ENCODE data around the gene FAM136A.
"Not testable (repeated sequence)": the region's sequence is repeated elsewhere in the genome, so short reads cannot be mapped to it uniquely, and the experiment has no call there.

The FAM136A gene

DNA sequence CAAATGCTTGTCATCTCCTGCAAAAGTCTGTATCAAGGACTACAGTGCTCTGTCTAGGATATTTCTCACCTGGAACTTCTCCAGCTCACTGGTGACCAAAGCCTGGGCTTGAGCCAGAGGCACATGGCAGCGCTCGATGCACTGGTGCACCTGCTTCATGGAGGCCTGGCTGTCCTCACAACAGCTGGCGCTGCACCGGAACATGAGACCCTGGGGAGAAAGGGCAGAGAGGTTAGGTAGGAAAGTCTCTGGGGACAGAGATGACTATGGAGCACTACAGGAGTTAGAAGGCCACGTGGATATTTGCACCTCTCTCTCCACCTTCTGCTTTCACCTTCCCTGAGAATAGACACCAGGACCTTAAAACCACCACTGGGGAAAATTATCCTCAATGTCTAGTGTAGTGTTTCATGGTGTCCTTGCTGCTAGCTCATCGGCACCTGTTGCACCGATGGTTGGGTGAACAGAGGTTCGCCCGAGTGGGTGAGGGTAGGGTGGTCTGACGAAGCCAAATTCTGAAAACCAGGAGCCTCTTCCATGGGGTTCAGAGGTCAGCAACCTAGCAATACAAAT lies 1.0 kb downstream of the FAM136A start:
- in situ Hi-C loops (cut with MboI; ENCODE audit: low sequenced_read_pairs), result no loop called here

DNA sequence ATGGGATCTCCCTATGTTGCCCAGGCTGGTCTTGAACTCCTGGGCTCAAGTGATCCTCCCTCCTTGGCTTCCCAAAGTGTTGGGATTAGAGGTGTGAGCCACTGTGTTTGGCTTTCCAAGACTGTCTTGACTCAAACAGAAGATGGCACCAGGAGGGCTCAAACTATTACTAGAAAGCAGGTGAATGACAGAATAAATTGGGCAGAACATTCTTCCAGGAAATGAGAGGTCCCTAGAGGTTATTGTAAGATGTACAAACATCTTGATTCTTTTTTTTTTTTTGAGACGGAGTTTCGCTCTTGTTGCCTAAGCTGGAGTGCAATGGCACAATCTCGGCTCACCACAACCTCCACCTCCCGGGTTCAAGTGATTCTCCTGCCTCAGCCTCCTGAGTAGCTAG lies 4.0 kb downstream of the FAM136A start:
- in situ Hi-C loops (cut with MboI; ENCODE audit: low sequenced_read_pairs), result loop anchor here (25.0 kb wide), 1 partner anchor 386 kb away; the partner anchor contains the start of gene MXD1

DNA sequence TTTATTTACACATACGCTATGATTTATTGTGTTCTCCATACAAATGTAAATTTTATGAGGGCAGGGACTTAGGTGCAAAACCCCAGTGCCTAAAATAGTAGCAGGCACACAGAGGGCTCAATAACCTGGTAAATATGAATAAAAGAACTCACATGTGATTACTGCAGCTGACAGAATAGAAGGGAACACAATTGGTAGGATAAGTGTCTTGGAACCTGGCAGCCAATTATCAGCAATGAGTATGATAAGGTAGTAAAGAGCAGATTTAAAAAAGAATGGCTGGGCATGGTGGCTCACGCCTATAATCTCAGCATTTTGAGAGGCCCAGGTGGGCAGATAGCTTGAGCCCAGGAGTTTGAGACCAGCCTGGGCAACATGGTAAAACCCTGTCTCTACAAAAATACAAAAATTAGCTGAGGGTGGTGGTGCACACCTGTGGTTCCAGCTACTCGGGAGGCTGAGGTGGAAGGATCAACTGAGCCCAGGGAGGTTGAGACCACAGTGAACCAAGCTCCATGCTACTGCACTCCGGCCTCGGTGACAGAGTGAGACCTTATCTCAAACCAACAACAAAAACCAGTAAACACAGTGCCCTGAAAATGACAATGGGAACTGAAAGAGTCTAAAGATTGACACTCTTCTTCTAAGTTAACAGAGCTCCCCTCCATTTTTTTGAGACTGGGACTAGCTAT lies 18.2 kb downstream of the FAM136A start:
- in situ Hi-C loops (cut with MboI; ENCODE audit: low sequenced_read_pairs), result loop anchor here (25.0 kb wide), 1 partner anchor 371 kb away; the partner anchor contains the start of gene MXD1

DNA sequence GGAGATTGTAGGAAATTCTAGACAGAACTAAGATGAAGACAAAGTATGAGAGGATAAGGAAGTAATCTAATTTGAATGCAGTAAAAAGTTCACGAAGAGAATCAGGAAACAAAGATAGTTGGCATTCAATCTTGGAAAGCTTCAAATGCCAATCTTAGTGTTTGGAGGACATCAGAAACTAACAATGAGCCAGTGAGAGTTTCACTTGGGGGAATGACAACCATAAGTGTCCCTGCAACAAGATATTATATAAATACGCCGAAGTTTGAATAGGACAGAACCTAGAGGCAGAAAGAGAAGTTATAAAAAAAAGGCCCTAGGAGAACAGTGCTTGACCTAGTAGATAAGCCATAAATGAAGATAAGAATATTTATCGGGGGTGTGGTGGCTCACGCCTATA lies 19.4 kb downstream of the FAM136A start:
- in situ Hi-C loops (cut with MboI; ENCODE audit: low sequenced_read_pairs), result loop anchor here (25.0 kb wide), 1 partner anchor 370 kb away; the partner anchor contains the start of gene MXD1

DNA sequence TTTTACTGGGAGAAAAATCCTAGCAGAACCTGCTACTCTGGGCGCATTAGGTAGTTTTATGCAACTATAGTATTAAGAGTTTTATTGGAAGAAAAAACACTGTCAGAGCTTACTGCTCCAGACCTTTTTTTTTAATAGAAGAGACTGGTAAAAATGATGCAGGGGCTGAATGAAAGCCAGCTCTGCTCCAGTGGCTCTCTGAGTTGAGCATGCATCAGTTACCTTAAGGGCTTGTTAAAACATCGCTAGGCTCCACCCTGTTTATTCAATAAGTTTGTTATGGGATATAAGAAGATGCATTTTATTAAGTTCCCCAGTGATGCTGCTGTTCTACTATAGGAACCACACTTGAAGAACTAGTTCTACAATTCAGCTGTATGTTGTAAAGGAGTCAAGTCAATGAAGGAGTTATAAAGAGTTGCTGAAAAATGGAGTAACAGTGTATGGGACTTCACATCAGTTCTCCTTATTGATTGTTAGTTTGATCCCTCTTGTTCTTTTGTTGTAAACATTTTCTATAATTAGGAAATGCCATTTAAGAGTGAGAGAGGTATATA lies 21.5 kb downstream of the FAM136A start:
- in situ Hi-C loops (cut with MboI; ENCODE audit: low sequenced_read_pairs), result loop anchor here (25.0 kb wide), 1 partner anchor 368 kb away; the partner anchor contains the start of gene MXD1

DNA sequence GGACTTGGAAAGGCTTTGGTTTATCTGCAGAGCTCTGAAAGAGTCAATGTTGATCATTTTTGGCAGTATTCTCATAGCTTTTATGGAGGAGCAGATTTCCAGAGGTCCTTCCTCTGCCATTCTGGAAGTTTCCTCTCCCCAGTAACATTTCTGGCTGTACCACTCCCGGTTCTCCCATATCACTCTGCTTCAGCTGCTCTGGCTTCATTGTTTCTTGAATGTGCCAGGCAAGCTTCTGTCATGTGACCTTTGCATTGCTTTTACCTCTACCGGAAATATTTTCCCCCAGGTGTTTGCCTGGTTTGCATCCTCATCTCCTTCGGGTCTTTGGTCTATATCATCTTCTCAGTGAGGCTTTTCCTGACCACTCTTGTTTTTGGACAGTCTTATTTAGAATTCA lies 31.5 kb downstream of the FAM136A start:
- in situ Hi-C loops (cut with MboI; ENCODE audit: low sequenced_read_pairs), result no loop called here

DNA sequence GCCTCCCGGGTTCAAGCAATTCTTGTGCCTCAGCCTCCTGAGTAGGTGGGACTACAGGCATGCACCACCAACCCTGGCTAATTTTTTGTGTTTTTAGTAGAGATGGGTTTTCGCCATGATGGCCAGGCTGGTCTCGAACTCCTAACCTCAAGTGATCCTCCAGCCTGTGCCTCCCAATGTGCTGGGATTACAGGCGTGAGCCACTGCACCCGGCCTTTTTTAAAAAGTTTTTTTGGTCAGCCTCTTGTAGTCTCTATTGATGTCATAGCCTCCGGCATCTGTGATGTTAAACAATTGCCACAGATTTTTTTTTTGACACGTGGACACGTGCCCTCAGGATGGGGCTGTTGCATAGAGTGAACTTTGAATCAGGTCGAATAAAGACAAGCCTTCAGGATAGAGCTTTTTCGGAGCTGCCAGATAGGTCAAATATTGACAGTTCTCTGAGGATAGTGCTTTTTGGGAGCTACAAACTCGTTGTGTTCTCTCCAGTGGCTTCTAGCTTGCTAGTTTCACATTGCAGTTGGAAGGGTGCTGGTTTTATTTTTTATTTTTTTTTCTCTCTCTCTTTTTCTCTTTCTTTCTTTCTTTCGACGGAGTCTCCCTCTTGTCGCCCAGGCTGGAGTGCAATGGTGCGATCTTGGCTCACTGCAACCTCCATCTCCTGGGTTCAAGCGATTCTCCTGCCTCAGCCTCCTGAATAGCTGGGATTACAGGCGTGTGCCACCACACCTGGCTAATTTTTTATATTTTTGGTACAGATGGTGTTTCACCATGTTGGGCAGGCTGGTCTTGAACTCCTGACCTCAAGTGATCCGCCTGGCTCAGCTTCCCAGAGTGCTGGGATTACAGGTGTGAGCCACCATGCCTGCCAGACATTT lies 32.2 kb downstream of the FAM136A start:
- in situ Hi-C loops (cut with MboI; ENCODE audit: low sequenced_read_pairs), result not testable (repeated sequence)

DNA sequence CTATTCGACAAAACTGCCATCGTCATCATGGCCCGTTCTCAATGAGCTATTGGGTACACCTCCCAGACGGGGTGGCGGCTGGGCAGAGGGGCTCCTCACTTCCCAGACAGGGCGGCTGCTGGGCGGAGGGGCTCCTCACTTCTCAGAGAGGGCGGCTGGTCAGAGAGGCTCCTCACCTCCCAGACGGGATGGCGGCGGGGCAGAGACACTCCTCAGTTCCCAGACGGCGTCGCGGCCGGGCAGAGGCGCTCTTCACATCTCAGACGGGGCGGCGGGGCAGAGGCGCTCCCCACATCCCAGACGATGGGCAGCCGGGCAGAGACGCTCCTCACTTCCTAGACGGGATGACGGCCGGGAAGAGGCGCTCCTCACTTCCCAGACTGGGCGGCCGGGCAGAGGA lies 34.9 kb downstream of the FAM136A start:
- in situ Hi-C loops (cut with MboI; ENCODE audit: low sequenced_read_pairs), result not testable (repeated sequence)

DNA sequence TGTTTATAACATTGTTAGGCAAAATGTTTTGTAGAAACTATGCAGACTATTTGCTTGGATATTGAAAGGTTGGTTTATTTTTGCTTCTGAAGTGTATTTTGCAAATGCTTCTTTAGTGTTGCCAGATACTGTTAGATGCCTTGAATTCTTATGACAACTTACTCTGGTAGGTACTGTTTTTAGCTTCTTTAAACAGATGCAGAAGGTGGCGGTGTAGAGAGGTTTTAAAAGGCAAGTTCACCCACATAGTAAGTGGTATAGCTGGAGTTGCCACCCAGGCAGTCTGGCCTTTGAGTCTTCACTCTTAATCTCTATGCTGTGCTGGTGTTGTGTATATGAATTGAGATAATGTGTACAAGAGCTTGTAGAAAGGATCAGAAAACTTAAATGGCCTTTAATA lies 40.4 kb downstream of the FAM136A start:
- in situ Hi-C loops (cut with MboI; ENCODE audit: low sequenced_read_pairs), result no loop called here

DNA sequence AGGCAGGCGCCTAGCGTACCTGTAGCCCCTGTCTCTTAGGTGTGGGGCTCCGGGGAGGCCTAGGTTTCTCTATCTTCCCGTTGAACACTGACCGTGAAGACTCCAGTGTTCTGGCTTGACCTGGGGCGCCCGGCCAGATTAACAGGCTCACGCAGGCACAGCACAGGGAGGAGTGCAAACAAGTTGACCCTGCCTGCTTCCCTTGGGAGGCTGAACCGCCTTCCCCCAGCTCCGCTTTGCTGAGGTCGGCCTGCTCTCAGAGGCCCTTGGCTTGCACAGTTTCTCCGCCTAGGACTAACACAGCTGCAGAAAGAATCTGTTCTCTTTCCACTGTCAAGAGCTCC lies 43.4 kb downstream of the FAM136A start:
- in situ Hi-C loops (cut with MboI; ENCODE audit: low sequenced_read_pairs), result no loop called here

DNA sequence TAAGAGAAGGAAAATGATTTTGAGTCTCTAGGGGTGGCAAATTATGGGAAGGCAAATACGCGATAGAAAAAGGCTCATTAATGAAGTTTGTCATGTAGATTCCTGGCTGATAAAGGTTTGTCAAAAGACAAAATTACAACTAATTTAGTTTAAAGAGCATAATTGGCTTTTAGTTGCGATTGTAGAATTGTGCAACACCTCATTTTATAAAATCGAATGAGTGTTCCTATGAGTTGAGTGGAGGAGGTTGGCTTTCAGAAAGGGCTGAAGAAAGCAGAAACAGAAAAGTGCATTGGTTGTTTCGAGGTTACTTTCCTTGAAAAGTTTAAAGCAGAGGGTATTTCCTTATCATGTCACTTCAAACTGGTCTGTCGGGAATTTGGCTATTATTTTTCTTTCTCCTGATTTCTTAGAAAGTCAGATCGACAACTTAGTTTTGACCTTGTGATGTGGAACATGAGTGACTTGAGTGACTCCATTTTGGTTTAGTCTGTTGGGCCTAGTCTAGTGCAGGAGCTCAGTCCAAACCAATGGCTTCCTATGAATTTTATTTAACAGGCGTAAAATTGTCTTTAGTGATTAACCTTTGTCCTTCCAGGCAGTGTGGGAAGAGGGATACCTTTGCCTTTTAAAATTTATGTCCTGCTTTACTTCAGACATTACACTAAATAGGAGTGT lies 46.1 kb downstream of the FAM136A start:
- in situ Hi-C loops (cut with MboI; ENCODE audit: low sequenced_read_pairs), result no loop called here

DNA sequence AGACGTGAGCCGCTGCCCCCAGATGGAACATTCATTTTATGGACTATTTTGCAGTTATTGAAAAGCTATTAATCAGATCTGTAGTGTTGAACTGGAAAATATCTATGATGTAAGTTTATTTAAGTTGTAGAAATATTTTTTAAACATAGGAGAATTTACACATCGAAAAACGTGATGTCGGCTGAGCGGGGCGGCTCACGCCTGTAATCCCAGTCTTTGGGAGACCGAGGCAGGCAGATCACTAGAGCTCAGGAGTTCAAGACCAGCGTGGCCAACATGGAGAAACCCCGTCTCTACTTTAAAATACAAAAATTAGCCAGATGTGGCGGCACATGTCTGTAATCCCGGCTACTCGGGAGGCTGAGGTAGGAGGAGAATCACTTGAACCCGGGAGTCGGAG lies 51.4 kb downstream of the FAM136A start:
- in situ Hi-C loops (cut with MboI; ENCODE audit: low sequenced_read_pairs), result no loop called here

DNA sequence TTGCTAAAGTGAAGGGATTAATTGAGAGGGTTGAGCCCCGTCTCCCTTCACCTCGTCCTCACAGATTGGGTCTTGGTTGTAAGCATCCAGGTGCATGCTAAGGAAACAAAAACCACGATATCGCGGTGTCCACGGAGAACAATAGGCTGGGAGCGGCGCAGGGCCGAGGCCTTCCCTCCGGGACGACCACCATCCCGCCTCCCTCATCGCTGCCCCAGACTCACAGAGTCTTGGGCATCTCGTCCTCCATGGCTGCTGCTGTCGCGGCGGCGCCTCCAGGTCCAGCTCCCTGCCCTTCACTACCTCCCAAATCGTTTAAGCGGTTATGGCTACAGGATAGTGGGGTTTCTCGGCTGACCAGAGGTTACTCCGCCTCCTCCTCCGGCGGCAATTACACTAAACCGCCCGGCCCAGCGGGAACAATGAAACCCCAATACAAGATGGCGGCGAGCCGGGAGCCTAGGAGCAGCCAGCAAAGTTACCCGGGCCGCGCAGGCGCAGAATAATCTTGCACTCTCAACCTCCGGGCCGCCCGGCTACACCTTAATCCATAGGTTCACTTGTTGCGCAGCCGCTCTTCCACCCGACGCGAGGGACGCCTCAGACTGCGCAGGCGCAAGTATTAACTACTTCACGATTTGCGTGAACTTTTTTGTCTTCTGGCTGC lies 53.6 kb downstream of the FAM136A start, which contains the start of gene TIA1:
TSS of gene TIA1 (minus strand) at position 448 of the 667 bp plus-strand sequence. CDS start at position 250, 198 bp downstream.
- in situ Hi-C loops (cut with MboI; ENCODE audit: low sequenced_read_pairs), result no loop called here

DNA sequence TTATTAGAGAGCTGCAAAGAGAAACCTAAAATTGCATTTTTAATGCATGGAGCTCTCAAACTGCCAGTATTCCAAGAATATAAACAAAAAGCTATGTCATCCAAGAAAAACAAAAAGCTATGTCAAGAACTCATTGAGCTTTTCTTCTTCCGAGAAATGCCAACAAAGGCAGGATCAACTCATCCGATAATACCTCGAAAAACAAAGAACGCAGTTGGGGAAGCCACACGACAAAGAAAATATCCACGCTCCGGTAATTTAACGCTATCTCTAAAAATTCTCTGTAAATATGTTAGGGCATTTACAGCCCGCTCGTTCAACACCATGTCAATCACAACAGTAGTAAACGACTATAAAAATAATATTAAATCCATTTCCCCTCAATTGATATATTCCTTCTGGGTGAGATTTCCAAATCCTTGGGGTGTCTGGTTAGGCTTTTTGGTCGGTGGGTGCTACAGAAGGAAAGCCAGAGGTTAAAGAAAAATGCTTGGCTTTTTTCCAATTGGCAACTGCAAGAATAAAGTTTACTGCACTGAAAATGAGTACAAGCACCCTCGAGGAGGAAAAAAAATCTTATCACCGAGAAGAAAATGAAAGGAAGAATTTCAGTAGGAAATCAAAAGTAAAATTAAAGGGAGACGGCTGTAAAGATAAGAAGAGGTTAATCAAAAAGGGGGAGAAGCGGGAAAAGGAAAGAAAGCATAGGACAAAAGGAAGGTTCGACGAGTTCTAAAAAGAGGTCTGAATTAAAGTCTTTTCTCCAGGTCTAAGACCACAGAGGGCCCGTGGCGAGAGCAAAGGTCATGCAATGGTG lies 54.3 kb downstream of the FAM136A start:
- in situ Hi-C loops (cut with MboI; ENCODE audit: low sequenced_read_pairs), result no loop called here

All from HL-60/S4 treated with retinoic acid at 250 ng/mL for 4 days and 3 days (cell line).